ENCODE results near the gene USF1. TPM values are rescaled to one million over a fixed set of nuclear protein-coding genes. Genes with fewer than 3 reads are reported as not detected.
A peak's percentile ranks its signal among the peaks of the same experiment; 100 is the strongest.

The USF1 gene
- polyA plus RNA-seq, 1 of the 3 experiments (the other 2 are of a cell fraction): 43.1 TPM

DNA sequence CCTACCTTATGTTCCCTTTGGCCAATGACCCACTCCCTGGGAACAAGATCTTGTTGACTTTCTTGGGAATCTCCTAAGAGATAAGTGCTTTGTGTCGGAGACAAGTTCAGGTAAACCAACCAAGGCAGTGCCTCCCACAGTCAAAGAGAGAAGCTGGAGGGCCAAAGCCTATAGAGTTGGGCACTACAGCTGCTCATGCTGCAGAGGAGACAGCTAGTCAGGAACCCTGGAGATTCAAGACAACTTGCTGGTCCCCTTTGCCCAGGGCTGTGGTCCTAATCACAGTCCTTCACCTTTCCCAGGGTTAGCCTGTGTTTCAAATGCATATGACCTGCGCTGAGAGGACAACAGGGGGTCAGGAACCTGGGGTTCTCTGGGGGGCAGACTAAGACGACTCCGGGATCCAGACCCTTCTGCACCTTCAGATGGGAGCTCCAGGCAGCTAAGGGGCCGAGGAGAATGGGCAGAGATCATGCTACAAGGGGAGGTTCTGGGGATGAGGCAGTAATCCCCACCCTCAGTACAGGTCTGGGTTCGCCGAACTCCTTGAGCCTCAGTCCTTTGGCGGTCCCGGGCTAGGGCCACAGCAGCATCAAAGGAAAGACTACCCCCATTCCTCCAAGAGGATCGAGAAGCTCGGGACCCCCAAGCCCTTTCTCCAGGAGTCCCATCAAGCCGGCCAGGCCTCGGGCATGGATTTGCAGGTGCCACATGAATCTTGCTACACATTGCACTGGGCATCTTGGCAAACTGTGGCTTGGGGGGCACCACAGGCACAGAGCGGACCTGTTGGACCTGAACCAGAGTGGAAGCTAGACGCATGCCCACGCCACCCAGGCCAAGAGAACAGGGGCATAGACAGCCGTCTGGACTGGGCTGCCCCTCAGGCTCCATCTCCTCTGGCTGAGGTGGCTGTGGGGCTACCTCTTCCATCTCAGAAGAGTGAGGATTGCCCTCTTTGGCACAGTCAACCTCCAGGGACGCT, 2.0 kb upstream of the USF1 start:
- Histone ChIP-seq H3F3A (replicated peaks; ENCODE audit: insufficient read depth) (peaks cover 5% of the 10 kb centered on the region), H3K27ac (ENCODE audit: low read depth in 2 of 2, low read length in 1 of 2) (no peak overlapping the region), H3K79me2 (ENCODE audit: insufficient read depth) (peaks cover 22% of the 10 kb centered on the region), H3K4me1 (ENCODE audit: control insufficient read depth in 1 of 2, insufficient read depth in 2 of 2, low read depth in 1 of 2, low read length in 1 of 2) (peaks cover 0 to 7% of the 10 kb centered on the region in 2 experiments; a peak in 2 of 4 replicates), H3K9ac (no peak overlapping the region), H3K9me2 (no peaks in the 10 kb centered on the region), H3K4me2 (no peak overlapping the region), H3K27me3 (ENCODE audit: insufficient read depth) (no peaks in the 10 kb centered on the region), H3K9me3 (no peaks in the 10 kb centered on the region), H2AFZ (ENCODE audit: low read depth) (no peak overlapping the region), H4K20me1 (ENCODE audit: insufficient read depth) (no peaks in the 10 kb centered on the region), H3K36me3 (replicated peaks in 1 of 2; ENCODE audit: control insufficient read depth in 1 of 2, insufficient read depth in 2 of 2, low read length in 1 of 2) (peaks cover 3 to 5% of the 10 kb centered on the region in 2 experiments), H3K4me3 (ENCODE audit: low read depth in 2 of 2, low read length in 1 of 2) (no peak overlapping the region)
- CTCF ChIA-PET: interaction anchor here (1.0 to 3.2 kb wide), 3 partner anchors 9 to 49 kb away, joined by 3 to 26 read pairs (median 6); partner anchors contain the start of gene TSTD1
- DNase-seq: no peak
- WGBS (ENCODE audit: low lambda C conversion rate): 89% methylated on average over 7 of the region's 18 CpGs
- no peak for TF ChIP-seq RFX5 (IDR thresholded peaks at IDR 0.05; ENCODE audit: low read length)
- TF ChIP-seq, protein P1, sequence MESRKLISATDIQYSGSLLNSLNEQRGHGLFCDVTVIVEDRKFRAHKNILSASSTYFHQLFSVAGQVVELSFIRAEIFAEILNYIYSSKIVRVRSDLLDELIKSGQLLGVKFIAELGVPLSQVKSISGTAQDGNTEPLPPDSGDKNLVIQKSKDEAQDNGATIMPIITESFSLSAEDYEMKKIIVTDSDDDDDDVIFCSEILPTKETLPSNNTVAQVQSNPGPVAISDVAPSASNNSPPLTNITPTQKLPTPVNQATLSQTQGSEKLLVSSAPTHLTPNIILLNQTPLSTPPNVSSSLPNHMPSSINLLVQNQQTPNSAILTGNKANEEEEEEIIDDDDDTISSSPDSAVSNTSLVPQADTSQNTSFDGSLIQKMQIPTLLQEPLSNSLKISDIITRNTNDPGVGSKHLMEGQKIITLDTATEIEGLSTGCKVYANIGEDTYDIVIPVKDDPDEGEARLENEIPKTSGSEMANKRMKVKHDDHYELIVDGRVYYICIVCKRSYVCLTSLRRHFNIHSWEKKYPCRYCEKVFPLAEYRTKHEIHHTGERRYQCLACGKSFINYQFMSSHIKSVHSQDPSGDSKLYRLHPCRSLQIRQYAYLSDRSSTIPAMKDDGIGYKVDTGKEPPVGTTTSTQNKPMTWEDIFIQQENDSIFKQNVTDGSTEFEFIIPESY (IDR thresholded peaks at IDR 0.05; ENCODE audit: borderline replicate concordance, low read depth): no peak
- TF ChIP-seq FOXJ3 (CRISPR knock-in tag; IDR thresholded peaks at IDR 0.05): no peak
- TF ChIP-seq JUND (IDR thresholded peaks at IDR 0.05): no peak
- no peak for TF ChIP-seq RCOR1 (IDR thresholded peaks at IDR 0.05; ENCODE audit: low read length)
- no peak for TF ChIP-seq YY1 (IDR thresholded peaks at IDR 0.05; ENCODE audit: low read depth)
- no peak for TF ChIP-seq ELF1 (IDR thresholded peaks at IDR 0.05)
- no peak for TF ChIP-seq IRF3 (IDR thresholded peaks at IDR 0.05; ENCODE audit: low read depth, low read length)
- POLR2A ChIA-PET: interaction anchor here (0.8 to 3.2 kb wide), 2 partner anchors 15 to 70 kb away, joined by 3 to 12 read pairs; partner anchors contain the start of genes NIT1 and PFDN2

- H3K4me3 ChIP-seq (ENCODE audit: low read depth in 2 of 2, low read length in 1 of 2): peak overlapping the region; percentile 69 to 75
- ChIA-PET POLR2A (interaction anchor here (1.3 to 3.2 kb wide), 4 partner anchors 51 to 155 kb away, joined by 4 to 15 read pairs (median 11); partner anchors contain the start of genes DEDD, KLHDC9, NDUFS2 and NIT1), CTCF (interaction anchor here (0.6 to 3.2 kb wide), 6 partner anchors 8 to 96 kb away, joined by 3 to 26 read pairs (median 4); partner anchors contain the start of gene TSTD1)
- H3F3A ChIP-seq (replicated peaks; ENCODE audit: insufficient read depth): peaks cover 5% of the 10 kb centered on the region
- peak overlapping the region; percentile 90 for H3K4me2 ChIP-seq
- H4K20me1 ChIP-seq (ENCODE audit: insufficient read depth): no peaks in the 10 kb centered on the region
- no peaks in the 10 kb centered on the region for H3K9me3 ChIP-seq
- peak overlapping the region; percentile 93 to 99; a peak in 3 of 4 replicates for H3K27ac ChIP-seq (ENCODE audit: low read depth in 2 of 2, low read length in 1 of 2)
- H3K79me2 ChIP-seq (ENCODE audit: insufficient read depth): peaks cover 22% of the 10 kb centered on the region
- no peak for TF ChIP-seq RAD21 (IDR thresholded peaks at IDR 0.05; ENCODE audit: low read length)
- no peak for TF ChIP-seq USF2 (IDR thresholded peaks at IDR 0.05; ENCODE audit: borderline replicate concordance, low read depth, low read length)
- TF ChIP-seq NFIC (IDR thresholded peaks at IDR 0.05; ENCODE audit: borderline replicate concordance): no peak
- TF ChIP-seq, protein P2, sequence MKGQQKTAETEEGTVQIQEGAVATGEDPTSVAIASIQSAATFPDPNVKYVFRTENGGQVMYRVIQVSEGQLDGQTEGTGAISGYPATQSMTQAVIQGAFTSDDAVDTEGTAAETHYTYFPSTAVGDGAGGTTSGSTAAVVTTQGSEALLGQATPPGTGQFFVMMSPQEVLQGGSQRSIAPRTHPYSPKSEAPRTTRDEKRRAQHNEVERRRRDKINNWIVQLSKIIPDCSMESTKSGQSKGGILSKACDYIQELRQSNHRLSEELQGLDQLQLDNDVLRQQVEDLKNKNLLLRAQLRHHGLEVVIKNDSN (IDR thresholded peaks at IDR 0.05; ENCODE audit: borderline replicate concordance, low read depth): no peak
- TF ChIP-seq TEAD4 (IDR thresholded peaks at IDR 0.05; ENCODE audit: borderline replicate concordance, insufficient read depth): no peak
- no peaks in the 10 kb centered on the region for H3K27me3 ChIP-seq (ENCODE audit: insufficient read depth)
- WGBS (ENCODE audit: low lambda C conversion rate): 43% methylated on average over 2 of the region's 2 CpGs
- peak overlapping the region; percentile 80 for H2AFZ ChIP-seq (ENCODE audit: low read depth)
- H3K9me2 ChIP-seq: no peaks in the 10 kb centered on the region
- H3K36me3 ChIP-seq (replicated peaks in 1 of 2; ENCODE audit: control insufficient read depth in 1 of 2, insufficient read depth in 2 of 2, low read length in 1 of 2): peaks cover 6 to 15% of the 10 kb centered on the region in 2 experiments
- peak overlapping the region; percentile 76; the same call in 1 of the 2 replicates for H3K9ac ChIP-seq
- no peak for DNase-seq
- peaks cover 0 to 7% of the 10 kb centered on the region in 2 experiments; a peak in 2 of 4 replicates for H3K4me1 ChIP-seq (ENCODE audit: control insufficient read depth in 1 of 2, insufficient read depth in 2 of 2, low read depth in 1 of 2, low read length in 1 of 2)
These were observed 940 bp upstream of the USF1 start for GRCh38 chr1:161046605-161047228.
